ENCODE results near the gene TMEM223. TPM values are rescaled to one million over a fixed set of nuclear protein-coding genes. Genes with fewer than 3 reads are reported as not detected.

TMEM223 gene
- total RNA-seq (2022; extraction: Qiagen RNA extraction): 20.1 to 29.2 TPM (median 26.5 TPM) in 5 replicates

GRCh38 chr11:62791501-62792201 lies at the start of gene TMEM223:
TMEM223 (minus strand) TSS chr11:62792006; CDS start chr11:62791994, 12 bp downstream.

GRCh38 chr11:62839050-62839945 lies 47.5 kb upstream of the TMEM223 start, which contains the start of gene WDR74:
WDR74 (minus strand) TSS chr11:62839590; CDS start chr11:62839570, 20 bp downstream.

DNA sequence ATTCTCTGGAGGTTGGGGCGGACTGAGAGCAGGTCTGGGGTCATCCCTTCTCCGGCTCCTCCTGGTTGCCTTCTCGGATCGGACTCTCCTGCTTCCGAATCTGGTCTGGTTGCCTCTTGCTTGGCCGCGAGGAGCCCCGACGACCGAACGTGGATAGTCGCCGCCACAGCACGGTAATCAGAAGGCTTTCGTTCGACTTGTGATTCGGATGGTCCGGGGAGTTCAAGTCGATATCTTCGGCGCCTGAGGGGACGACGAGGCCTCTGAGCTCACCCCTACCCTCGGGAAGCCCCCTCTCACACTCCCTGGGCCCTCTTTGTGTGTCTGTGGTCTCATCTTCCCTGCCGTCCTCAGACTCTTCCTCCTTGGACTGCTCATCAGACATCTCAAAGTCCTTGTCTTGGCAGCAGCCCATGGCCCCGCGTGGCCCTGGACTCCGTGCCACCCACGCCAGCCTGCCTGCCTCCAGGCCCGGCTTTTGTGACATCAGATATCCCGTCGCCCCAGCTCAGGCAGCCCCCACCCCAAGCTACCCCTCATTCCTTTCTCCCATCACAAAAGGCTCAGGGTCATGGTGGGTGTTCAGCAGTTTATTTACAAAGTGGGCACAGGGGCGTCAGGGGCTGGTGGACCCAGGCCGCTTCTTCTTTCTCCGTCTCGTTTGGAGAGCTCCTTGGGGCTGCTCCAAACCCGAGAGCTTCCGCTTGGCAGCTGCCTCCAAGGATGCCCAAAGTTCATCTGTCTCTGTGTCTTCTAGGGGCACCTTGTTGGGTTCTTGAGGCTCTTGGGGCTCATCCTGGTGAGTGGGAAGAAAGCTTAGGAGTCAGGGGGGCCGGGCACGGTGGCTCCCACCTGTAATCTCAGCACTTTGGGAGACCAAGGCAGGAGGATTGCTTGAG lies 40.8 kb upstream of the TMEM223 start, which contains the start of gene TEX54:
TEX54 (minus strand) TSS at position 506 of the 899 bp plus-strand sequence.

GRCh38 chr11:62831520-62832335 lies 39.9 kb upstream of the TMEM223 start, which contains the start of gene STX5:
STX5 (minus strand) TSS chr11:62832051; CDS start chr11:62831243, 808 bp downstream.

DNA sequence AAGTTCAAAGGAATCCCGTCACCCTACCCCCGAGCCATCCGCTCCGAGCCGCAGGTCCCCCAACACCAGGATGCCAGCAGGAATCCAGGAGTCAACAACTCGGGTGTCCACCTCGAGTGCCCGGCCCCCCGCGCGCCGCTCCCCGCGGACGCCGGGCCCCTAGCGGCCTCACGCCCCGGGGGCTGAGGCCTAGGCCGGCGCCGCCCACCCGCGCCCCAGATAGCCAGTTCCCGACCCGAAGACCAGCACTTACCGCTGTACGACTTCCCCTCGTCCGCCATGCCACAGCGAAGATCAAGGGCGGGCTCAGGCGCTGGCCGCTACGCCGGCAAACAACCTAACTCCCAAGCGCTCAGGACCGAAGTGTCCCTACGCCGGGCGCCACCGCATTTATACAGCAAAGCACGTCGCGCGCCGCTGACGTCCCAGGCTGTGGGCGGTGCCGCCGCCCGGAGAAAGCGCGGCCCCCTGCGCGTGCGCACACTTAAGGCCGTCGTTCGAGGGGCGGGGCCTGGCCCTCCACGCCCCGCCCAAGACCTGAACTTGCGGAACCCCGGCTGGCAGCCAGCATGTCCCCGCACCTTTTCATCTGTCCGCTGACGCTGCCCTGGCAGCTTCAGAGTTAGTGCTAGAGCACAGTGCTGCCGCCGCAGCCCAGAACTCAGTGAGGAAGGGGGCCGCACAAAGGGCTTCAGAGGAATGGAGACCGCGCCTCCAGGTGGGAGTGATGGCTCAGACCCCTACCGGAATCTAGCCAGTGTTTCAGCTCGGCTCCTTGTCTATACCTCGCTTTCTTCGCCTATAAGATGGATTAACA lies 13.5 kb upstream of the TMEM223 start, which contains the start of gene NXF1:
NXF1 (minus strand) TSS at position 365 of the 817 bp plus-strand sequence; CDS start at position 281, 84 bp downstream.

DNA sequence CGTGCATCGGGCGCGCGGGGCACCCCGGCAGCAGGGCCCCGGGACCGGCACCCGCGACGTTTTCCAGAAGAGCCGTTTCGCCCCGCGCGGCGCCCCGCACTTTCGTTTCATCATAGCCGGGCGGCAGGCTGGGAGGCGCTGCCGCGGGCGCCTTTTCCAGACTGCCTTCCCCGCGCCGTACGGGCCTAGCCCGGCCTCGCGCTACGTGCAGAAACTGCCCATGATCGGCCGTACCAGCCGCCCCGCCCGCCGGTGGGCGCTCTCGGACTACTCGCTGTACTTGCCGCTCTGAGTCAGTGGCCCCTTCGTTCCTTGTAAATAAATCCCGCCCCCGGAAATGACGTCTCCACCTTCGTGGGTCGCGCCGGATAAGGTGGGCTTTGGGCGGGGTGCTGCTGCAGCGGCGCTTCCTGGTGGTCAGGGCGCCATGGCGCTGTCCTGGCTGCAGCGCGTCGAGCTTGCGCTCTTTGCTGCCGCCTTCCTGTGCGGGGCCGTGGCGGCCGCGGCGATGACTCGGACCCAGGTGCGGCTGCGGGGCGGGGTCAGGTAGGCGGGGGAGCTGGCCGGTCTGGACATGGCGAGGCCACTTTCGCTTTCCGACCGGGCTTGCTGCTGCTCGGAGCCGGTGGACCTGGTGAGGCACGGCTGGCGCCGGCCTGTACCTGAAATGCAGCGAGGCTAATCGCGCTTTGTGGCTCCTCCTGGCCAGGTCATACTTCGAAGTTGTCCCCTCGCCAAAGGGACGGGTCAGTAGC lies 4.6 kb downstream of the TMEM223 start, which contains the start of gene TMEM179B:
TMEM179B (plus strand) TSS at position 398 of the 755 bp plus-strand sequence; CDS start at position 428, 30 bp downstream.

DNA sequence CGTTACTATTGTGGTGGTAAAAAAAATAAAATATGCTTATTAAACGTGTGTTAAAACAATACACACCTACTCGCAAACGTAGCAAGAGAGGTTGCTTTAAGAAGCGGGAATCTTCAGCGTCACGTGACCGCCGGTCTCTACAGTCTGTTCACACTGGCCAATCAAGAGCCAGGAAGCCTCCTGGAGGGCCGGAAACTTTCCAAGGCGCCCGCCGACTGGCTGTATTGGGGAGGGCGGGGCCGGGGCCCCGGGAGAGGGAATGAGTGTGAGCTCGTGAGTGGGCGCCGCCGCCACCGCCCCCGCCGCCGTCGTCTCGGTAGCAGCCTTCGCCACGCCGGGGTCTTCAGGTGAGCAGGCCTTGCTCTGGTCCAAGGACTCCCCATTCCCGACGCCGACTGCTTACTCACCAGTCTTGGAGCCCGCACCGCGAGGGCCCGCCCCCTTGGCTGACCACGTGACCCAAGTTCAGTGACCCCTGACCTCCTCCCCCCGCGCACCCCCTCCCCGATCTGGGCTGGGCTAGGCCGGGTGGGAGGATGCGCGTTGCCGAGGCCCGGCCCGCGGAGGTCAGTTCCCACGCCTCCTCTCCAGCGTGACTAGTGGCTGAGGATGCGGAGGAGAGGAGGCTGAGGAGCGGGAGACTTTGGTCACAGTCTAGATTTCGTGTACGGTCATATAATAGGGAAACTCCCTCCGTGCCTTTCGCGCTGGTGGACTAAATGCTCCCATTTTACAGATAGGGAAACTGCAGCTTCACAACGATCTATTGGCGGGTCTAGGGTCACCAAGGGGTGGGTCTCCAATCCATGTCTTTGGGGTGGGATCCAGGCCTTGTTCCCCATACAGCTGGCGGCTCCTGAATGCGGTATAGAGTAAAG lies 20.4 kb downstream of the TMEM223 start, which contains the start of gene TAF6L:
TAF6L (plus strand) TSS at position 253 of the 878 bp plus-strand sequence. CDS start 4,388 bp downstream, outside the sequence.

GRCh38 chr11:62753736-62754603 lies 37.8 kb downstream of the TMEM223 start, which contains the start of gene ZBTB3:
ZBTB3 (minus strand) TSS chr11:62754160; CDS start chr11:62753664, 496 bp downstream.

Other genes with a start within 250 kb of the TMEM223 start
- gene AHNAK, start 245.2 kb downstream of the TMEM223 start, total RNA-seq (2022; extraction: Qiagen RNA extraction): 308 to 468 TPM (median 395 TPM) in 5 replicates
- 1,875 to 2,021 TPM (median 1,992 TPM) in 5 replicates for gene EEF1G, start 218.1 kb downstream of the TMEM223 start, total RNA-seq (2022; extraction: Qiagen RNA extraction)
- 15.8 to 17.4 TPM (median 16.7 TPM) in 5 replicates for gene TUT1, start 200.5 kb downstream of the TMEM223 start, total RNA-seq (2022; extraction: Qiagen RNA extraction)
- 84.4 to 102 TPM (median 85.9 TPM) in 5 replicates for gene MTA2, start 190.1 kb downstream of the TMEM223 start, total RNA-seq (2022; extraction: Qiagen RNA extraction)
- 19.0 to 23.2 TPM (median 21.8 TPM) in 5 replicates for gene EML3, start 179.2 kb downstream of the TMEM223 start, total RNA-seq (2022; extraction: Qiagen RNA extraction)
- gene ROM1, start 178.7 kb downstream of the TMEM223 start, total RNA-seq (2022; extraction: Qiagen RNA extraction): 3.5 to 4.7 TPM (median 4.4 TPM) in 5 replicates
- gene B3GAT3, start 170.0 kb downstream of the TMEM223 start, total RNA-seq (2022; extraction: Qiagen RNA extraction): 45.9 to 56.9 TPM (median 52.4 TPM) in 5 replicates
- 243 to 305 TPM (median 258 TPM) in 5 replicates for gene GANAB, start 145.4 kb downstream of the TMEM223 start, total RNA-seq (2022; extraction: Qiagen RNA extraction)
- 20.6 to 22.8 TPM (median 21.6 TPM) in 5 replicates for gene INTS5, start 138.7 kb downstream of the TMEM223 start, total RNA-seq (2022; extraction: Qiagen RNA extraction)
- 115 to 147 TPM (median 128 TPM) in 5 replicates for gene C11orf98, start 126.8 kb downstream of the TMEM223 start, total RNA-seq (2022; extraction: Qiagen RNA extraction)
- 8.2 to 15.6 TPM (median 12.8 TPM) in 5 replicates for gene CSKMT, start 126.7 kb downstream of the TMEM223 start, total RNA-seq (2022; extraction: Qiagen RNA extraction)
- 22.5 to 36.2 TPM (median 32.9 TPM) in 5 replicates for gene UQCC3, start 120.3 kb downstream of the TMEM223 start, total RNA-seq (2022; extraction: Qiagen RNA extraction)
- gene LBHD1, start 119.7 kb downstream of the TMEM223 start, total RNA-seq (2022; extraction: Qiagen RNA extraction): 3.9 to 5.5 TPM (median 5.2 TPM) in 5 replicates
- gene UBXN1, start 112.9 kb downstream of the TMEM223 start, total RNA-seq (2022; extraction: Qiagen RNA extraction): 106 to 120 TPM (median 114 TPM) in 5 replicates
- gene LRRN4CL, start 102.5 kb downstream of the TMEM223 start, total RNA-seq (2022; extraction: Qiagen RNA extraction): 0.07 to 0.13 TPM (median 0.11 TPM) in 4 of 5 replicates, not detected in the other
- gene BSCL2, start 84.6 kb downstream of the TMEM223 start, total RNA-seq (2022; extraction: Qiagen RNA extraction): 63.8 to 87.2 TPM (median 72.5 TPM) in 5 replicates
- not detected in 5 replicates for gene GNG3, start 84.3 kb downstream of the TMEM223 start, total RNA-seq (2022; extraction: Qiagen RNA extraction)
- gene HNRNPUL2, start 64.5 kb downstream of the TMEM223 start, total RNA-seq (2022; extraction: Qiagen RNA extraction): 38.5 to 50.6 TPM (median 40.7 TPM) in 5 replicates
- gene TTC9C, start 63.5 kb downstream of the TMEM223 start, total RNA-seq (2022; extraction: Qiagen RNA extraction): 29.2 to 32.7 TPM (median 31.6 TPM) in 5 replicates
- gene ZBTB3, start 37.8 kb downstream of the TMEM223 start, total RNA-seq (2022; extraction: Qiagen RNA extraction): 1.0 to 1.6 TPM (median 1.5 TPM) in 5 replicates
- gene POLR2G, start 30.4 kb downstream of the TMEM223 start, total RNA-seq (2022; extraction: Qiagen RNA extraction): 156 to 190 TPM (median 177 TPM) in 5 replicates
- gene TAF6L, start 20.6 kb downstream of the TMEM223 start, total RNA-seq (2022; extraction: Qiagen RNA extraction): 12.6 to 15.2 TPM (median 13.6 TPM) in 5 replicates
- 64.4 to 93.7 TPM (median 85.8 TPM) in 5 replicates for gene TMEM179B, start 4.6 kb downstream of the TMEM223 start, total RNA-seq (2022; extraction: Qiagen RNA extraction)
- gene NXF1, start 13.4 kb upstream of the TMEM223 start, total RNA-seq (2022; extraction: Qiagen RNA extraction): 47.7 to 51.9 TPM (median 49.5 TPM) in 5 replicates
- gene STX5, start 40.0 kb upstream of the TMEM223 start, total RNA-seq (2022; extraction: Qiagen RNA extraction): 19.0 to 25.5 TPM (median 24.6 TPM) in 5 replicates
- not detected in 5 replicates for gene TEX54, start 40.8 kb upstream of the TMEM223 start, total RNA-seq (2022; extraction: Qiagen RNA extraction)
- 74.2 to 79.9 TPM (median 78.7 TPM) in 5 replicates for gene WDR74, start 47.6 kb upstream of the TMEM223 start, total RNA-seq (2022; extraction: Qiagen RNA extraction)
- 945 to 1,067 TPM (median 951 TPM) in 5 replicates for gene SLC3A2, start 88.9 kb upstream of the TMEM223 start, total RNA-seq (2022; extraction: Qiagen RNA extraction)
- gene CHRM1, start 129.4 kb upstream of the TMEM223 start, total RNA-seq (2022; extraction: Qiagen RNA extraction): 0.06 to 0.13 TPM (median 0.08 TPM) in 5 replicates
- gene SLC22A6, start 193.0 kb upstream of the TMEM223 start, total RNA-seq (2022; extraction: Qiagen RNA extraction): not detected in 5 replicates
- not detected in 5 replicates for gene SLC22A8, start 223.8 kb upstream of the TMEM223 start, total RNA-seq (2022; extraction: Qiagen RNA extraction)

All from A549 treated with Hydrocortisone at 1 μM for 4 hours (cell line).